Left lung (tissue), 14 donors: ENCODE measurements around the gene GZMH. TPM values are rescaled to one million over a fixed set of nuclear protein-coding genes. Genes with fewer than 3 reads are reported as not detected.
"Not testable (repeated sequence)": the region's sequence is repeated elsewhere in the genome, so short reads cannot be mapped to it uniquely, and the experiment has no call there.

ENCODE experiments used
- ATAC-seq: fragments of 200-7000 bp; cut with Tn5 transposase; one replicate; pipeline ENCODE4 v1.9.1; 2020; ENCODE audit warnings: moderate library complexity
- DNase-seq, 4 donors: peaks; one replicate each; pipeline ENCODE4 v3.0.0-alpha.2; 2013 to 2020
- H3K27ac ChIP-seq, 2 donors: fragments of 200-600 bp; sonication (generic) in 1 of 2; one replicate each; pipeline versions ENCODE4 v1.5.0 to v1.8.0; 2020 to 2021
- H3K27me3 ChIP-seq, 2 donors: fragments of 200-600 bp; sonication (generic) in 1 of 2; one replicate each; pipeline versions ENCODE4 v1.5.0 to v1.8.0; 2020 to 2021
- H3K36me3 ChIP-seq, 2 donors: fragments of 200-600 bp; sonication (generic) in 1 of 2; one replicate each; pipeline versions ENCODE4 v1.5.0 to v1.8.0; 2020 to 2021
- H3K4me1 ChIP-seq, 2 donors: fragments of 200-600 bp; one replicate each; pipeline ENCODE4 v1.8.0; 2021
- H3K4me3 ChIP-seq, 2 donors: fragments of 200-600 bp; sonication (generic) in 1 of 2; one replicate each; pipeline versions ENCODE4 v1.5.0 to v1.8.0; 2020 to 2021; ENCODE audit warnings: mild to moderate bottlenecking in 1 of 2
- H3K9me3 ChIP-seq, 2 donors: fragments of 200-600 bp; sonication (generic) in 1 of 2; one replicate each; pipeline versions ENCODE4 v1.5.0 to v1.8.0; 2020 to 2021
- CTCF ChIP-seq, 2 donors: fragments of 200-600 bp; sonication (generic) in 1 of 2; IDR thresholded peaks; one replicate each; pipeline versions ENCODE4 v1.5.0 to v1.8.0; 2021; ENCODE audit warnings: antibody characterized with exemption in 2 of 2
- intact Hi-C, 2 donors: fragments of 100-400 bp; cut with DNase I; formaldehyde crosslinking; loops; one replicate each; pipeline versions ENCODE4 v1.11.2 to v1.14.2; 2022
- long read RNA-seq, 12 donors: library from polyadenylated mRNA in 2 of 12; unstranded in 2 of 12; transcript quantifications; one replicate each; pipeline ENCODE4 v2.0.0 and lab custom pipeline, GENCODE V29; 2019 to 2026
- polyA plus RNA-seq, 6 donors: library from polyadenylated mRNA; unstranded; fragments of 120-200 nt; gene quantifications; one replicate each; pipeline ENCODE4 v1.2.1, GENCODE V29; 2013; ENCODE audit not compliant: insufficient read length in 6 of 6
- total RNA-seq, 2 donors: library from RNA; stranded (reverse); fragmentation: NEBNext Ultra II Directional; extraction: Animal tissue kit (Norgen Biotek cat#: 25700); gene quantifications; one replicate each; pipeline ENCODE4 v1.2.1, GENCODE V29; 2021
- donor health status: DM: no; HTN: yes; CAD: no.
- donor health status: DM: no; HTN: no; CAD: no.

GZMH gene
- total RNA-seq, result 1 to 10 TPM; 2.2 to 5.5 TPM
- 1 to 10 TPM in 1 of 6 donors, under 1 TPM in 5; 0.30 to 1.5 (median 0.53) TPM for polyA plus RNA-seq
- long read RNA-seq, donor 1, result 0 reads
- long read RNA-seq, donor 2, partial matches to known transcripts, result 0 of 1 reads
- long read RNA-seq, donor 2, other reads (novel, unspliced or antisense), result 0 of 1 reads
- long read RNA-seq, donor 3, result 0 reads
- long read RNA-seq, donor 4, partial matches to known transcripts, result 2 of 3 reads
- long read RNA-seq, donor 4, other reads (novel, unspliced or antisense), result 0 of 3 reads
- long read RNA-seq, donor 5, result 0 reads
- long read RNA-seq, donor 6, result 0 reads
- long read RNA-seq, donor 7, result 0 reads
- long read RNA-seq, donor 8, result 0 reads
- long read RNA-seq, donor 9, result 0 reads
- long read RNA-seq, donor 10, partial matches to known transcripts, result 0 of 3 reads
- long read RNA-seq, donor 10, other reads (novel, unspliced or antisense), result 1 of 3 reads
- long read RNA-seq, donor 11, result 0 reads
- long read RNA-seq, donor 12, result 0 reads

GRCh38 chr14:24609655-24610344 is at the start of gene GZMH:
TSS of gene GZMH (minus strand) at chr14:24609685. CDS start at chr14:24609613, 72 bp downstream.
- H3K27me3 ChIP-seq, result no peaks in the 10 kb centered on the region
- DNase-seq (no peak), ATAC-seq (no peak)
- no peak within 1 kb of the TSS for H3K27ac ChIP-seq
- no peak for TF ChIP-seq CTCF (IDR thresholded peaks at IDR 0.05)
- intact Hi-C loops, result no loop called here
- H3K36me3 ChIP-seq, result no peaks in the 10 kb centered on the region
- H3K4me1 ChIP-seq, result peaks cover 0 to 21% of the 10 kb centered on the region in 2 donors
- H3K9me3 ChIP-seq, result no peaks in the 10 kb centered on the region
- H3K4me3 ChIP-seq, result no peak within 1 kb of the TSS

- H3K9me3 ChIP-seq, result peaks cover 3 to 21% of the 10 kb centered on the region in 2 donors
- H3K27me3 ChIP-seq, DNase-seq, H3K36me3 ChIP-seq, intact Hi-C loops, ATAC-seq, H3K27ac ChIP-seq, H3K4me1 ChIP-seq, H3K4me3 ChIP-seq: not testable (repeated sequence)
These were observed 38.9 kb upstream of the GZMH start for GRCh38 chr14:24648361-24648760.

GRCh38 chr14:24639905-24640304 is 30.4 kb upstream of the GZMH start:
- Histone ChIP-seq H3K36me3 (no peaks in the 10 kb centered on the region), H3K27me3 (no peaks in the 10 kb centered on the region), H3K27ac (no peak overlapping the region), H3K4me3 (no peak overlapping the region), H3K4me1 (no peaks in the 10 kb centered on the region), H3K9me3 (no peaks in the 10 kb centered on the region)
- ATAC-seq, result no peak
- DNase-seq, result no peak
- TF ChIP-seq CTCF (IDR thresholded peaks at IDR 0.05), result no peak
- intact Hi-C loops, result no loop called here

GRCh38 chr14:24639270-24639669 is 29.8 kb upstream of the GZMH start:
- Histone ChIP-seq H3K36me3 (no peaks in the 10 kb centered on the region), H3K27me3 (no peaks in the 10 kb centered on the region), H3K27ac (no peak overlapping the region), H3K4me3 (no peak overlapping the region), H3K9me3 (no peaks in the 10 kb centered on the region), H3K4me1 (no peaks in the 10 kb centered on the region)
- intact Hi-C loops, result no loop called here
- no peak for ATAC-seq
- no peak for DNase-seq
- no peak for TF ChIP-seq CTCF (IDR thresholded peaks at IDR 0.05)

- no peaks in the 10 kb centered on the region for H3K4me1 ChIP-seq
- peak within 1 kb of the TSS in 1 of 2 donors; percentile 8 for H3K4me3 ChIP-seq
- no peaks in the 10 kb centered on the region for H3K9me3 ChIP-seq
- DNase-seq (no peak), ATAC-seq (no peak)
- H3K36me3 ChIP-seq, result no peaks in the 10 kb centered on the region
- no peak for TF ChIP-seq CTCF (IDR thresholded peaks at IDR 0.05)
- intact Hi-C loops, result no loop called here
- no peak within 1 kb of the TSS for H3K27ac ChIP-seq
- H3K27me3 ChIP-seq, result no peaks in the 10 kb centered on the region
These were observed 24.7 kb upstream of the GZMH start, which contains the start of gene GZMB for GRCh38 chr14:24634158-24634557. TSS of gene GZMB (minus strand) at chr14:24634190. CDS start at chr14:24634160, 30 bp downstream.
